VCaP (cell line): ENCODE results near the gene ZG16.

Experiments
- H3K27ac ChIP-seq: fragments of 450-650 bp; 2 replicates; pipeline ENCODE4 v1.5.1; 2017
- TF ChIP-seq, protein P1 (sequence below): fragments of 450-650 bp; conservative IDR thresholded peaks from 2 replicates; pipeline ENCODE4 v1.5.1; 2017; ENCODE audit warnings: mild to moderate bottlenecking, moderate library complexity

Gene ZG16

DNA sequence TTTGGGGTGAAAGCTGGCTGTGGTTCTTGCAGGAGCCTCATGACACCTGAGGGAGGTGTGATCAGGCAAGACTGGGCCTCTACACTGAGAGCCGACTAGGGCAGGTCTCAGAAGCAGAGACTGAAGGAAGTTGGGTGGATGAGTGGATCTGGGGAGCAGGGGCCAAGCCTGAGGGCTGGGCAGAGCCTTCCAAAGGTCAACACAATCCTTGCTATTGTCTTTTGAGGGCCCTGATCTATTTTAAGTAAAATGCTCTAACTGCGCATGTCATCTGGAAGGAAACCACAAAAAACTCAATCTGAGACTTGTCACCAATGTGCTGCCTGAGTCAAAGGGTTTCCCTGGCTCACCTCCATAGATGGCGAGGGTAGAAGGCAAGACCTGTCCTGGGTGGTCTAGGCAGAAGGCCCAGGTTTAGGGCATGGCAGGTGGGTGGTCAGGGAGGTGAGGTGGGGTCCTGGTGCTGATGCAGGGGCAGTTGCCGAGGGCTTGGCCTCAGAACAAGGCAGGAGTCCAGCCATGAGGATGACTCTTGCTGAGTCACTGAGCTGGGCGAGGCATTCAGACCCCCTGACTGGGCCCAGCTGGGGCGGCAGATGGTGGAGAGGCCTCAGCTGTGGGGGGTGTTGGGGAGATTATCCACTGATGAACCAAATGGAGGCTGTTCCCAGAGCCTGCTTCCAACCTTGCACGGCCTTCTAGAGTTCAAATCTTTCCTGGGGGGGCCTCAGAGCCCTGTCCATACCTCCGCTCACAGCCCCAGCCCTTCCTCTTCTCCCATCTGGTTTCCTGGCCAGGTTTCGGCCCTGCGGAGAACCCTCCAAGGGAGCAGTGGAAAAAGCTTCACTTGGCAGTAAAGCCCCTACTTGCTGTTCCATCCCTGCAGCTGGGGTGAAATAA lies 47.3 kb downstream of the ZG16 start:
- no peak overlapping the region for H3K27ac ChIP-seq
- TF ChIP-seq, protein P1, sequence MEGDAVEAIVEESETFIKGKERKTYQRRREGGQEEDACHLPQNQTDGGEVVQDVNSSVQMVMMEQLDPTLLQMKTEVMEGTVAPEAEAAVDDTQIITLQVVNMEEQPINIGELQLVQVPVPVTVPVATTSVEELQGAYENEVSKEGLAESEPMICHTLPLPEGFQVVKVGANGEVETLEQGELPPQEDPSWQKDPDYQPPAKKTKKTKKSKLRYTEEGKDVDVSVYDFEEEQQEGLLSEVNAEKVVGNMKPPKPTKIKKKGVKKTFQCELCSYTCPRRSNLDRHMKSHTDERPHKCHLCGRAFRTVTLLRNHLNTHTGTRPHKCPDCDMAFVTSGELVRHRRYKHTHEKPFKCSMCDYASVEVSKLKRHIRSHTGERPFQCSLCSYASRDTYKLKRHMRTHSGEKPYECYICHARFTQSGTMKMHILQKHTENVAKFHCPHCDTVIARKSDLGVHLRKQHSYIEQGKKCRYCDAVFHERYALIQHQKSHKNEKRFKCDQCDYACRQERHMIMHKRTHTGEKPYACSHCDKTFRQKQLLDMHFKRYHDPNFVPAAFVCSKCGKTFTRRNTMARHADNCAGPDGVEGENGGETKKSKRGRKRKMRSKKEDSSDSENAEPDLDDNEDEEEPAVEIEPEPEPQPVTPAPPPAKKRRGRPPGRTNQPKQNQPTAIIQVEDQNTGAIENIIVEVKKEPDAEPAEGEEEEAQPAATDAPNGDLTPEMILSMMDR: no peak

DNA sequence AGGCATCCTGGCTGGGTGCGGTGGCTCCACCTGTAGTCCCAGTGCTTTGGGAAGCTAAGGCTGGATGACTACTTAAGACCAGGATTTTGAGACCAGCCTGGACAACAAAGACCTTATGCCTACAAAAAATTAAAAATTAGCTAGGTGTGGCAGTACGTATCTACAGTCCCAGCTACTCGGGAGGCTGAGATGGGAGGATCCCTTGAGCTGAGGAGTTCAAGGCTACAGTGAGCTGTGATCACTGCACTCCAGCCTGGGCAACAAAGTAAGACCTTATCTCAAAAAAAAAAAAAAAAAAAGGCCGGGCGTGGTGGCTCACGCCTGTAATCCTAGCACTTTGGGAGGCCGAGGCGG lies 48.3 kb downstream of the ZG16 start:
- no peak overlapping the region for H3K27ac ChIP-seq
- TF ChIP-seq, protein P1: no peak

DNA sequence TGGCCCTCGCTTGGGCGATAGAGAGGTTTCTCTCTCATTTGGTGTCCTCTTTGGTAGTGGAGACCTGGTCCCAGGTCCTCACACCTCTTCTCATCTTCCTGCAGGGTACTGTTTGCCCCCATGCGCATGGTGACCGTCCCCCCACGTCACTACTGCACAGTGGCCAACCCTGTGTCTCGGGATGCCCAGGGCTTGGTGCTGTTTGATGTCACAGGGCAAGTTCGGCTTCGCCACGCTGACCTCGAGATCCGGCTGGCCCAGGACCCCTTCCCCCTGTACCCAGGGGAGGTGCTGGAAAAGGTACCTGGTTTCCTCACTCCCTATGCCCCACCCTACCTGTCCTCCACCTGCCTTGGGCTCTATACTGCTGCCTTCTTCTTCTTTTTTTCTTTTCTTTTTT lies 52.7 kb downstream of the ZG16 start:
- TF ChIP-seq, protein P1: no peak
- no peak overlapping the region for H3K27ac ChIP-seq

DNA sequence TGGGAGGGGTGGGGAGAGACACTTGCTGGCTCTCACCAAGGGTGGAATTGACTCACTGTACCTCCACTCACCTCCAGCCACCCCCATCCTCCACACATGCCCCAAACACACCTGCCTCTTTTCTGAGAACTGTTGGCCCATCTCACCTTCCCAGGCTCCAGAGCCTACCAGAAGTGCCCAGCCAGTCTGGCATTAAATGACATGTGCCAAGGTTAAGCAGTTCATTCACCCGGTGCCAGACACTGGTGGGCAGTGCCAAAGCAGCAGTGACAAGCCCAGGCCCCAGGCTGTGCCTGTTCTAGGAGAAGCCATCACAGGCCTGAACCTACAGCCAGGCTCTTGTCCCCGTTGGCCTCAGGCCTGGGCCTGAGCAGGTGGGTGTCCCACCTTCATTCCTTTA lies 53.4 kb downstream of the ZG16 start:
- H3K27ac ChIP-seq: no peak overlapping the region
- TF ChIP-seq, protein P1: no peak
